ENCODE measurements around the gene SEC31A.
"Not testable (repeated sequence)": the region's sequence is repeated elsewhere in the genome, so short reads cannot be mapped to it uniquely, and the experiment has no call there.

Gene SEC31A

GRCh38 chr4:82918091-82918490 is 27.1 kb upstream of the SEC31A start:
- TF ChIP-seq, protein P1, sequence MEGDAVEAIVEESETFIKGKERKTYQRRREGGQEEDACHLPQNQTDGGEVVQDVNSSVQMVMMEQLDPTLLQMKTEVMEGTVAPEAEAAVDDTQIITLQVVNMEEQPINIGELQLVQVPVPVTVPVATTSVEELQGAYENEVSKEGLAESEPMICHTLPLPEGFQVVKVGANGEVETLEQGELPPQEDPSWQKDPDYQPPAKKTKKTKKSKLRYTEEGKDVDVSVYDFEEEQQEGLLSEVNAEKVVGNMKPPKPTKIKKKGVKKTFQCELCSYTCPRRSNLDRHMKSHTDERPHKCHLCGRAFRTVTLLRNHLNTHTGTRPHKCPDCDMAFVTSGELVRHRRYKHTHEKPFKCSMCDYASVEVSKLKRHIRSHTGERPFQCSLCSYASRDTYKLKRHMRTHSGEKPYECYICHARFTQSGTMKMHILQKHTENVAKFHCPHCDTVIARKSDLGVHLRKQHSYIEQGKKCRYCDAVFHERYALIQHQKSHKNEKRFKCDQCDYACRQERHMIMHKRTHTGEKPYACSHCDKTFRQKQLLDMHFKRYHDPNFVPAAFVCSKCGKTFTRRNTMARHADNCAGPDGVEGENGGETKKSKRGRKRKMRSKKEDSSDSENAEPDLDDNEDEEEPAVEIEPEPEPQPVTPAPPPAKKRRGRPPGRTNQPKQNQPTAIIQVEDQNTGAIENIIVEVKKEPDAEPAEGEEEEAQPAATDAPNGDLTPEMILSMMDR (conservative IDR thresholded peaks at IDR 0.05) = no peak
- no peak for TF ChIP-seq ZFX (IDR thresholded peaks at IDR 0.05)

DNA sequence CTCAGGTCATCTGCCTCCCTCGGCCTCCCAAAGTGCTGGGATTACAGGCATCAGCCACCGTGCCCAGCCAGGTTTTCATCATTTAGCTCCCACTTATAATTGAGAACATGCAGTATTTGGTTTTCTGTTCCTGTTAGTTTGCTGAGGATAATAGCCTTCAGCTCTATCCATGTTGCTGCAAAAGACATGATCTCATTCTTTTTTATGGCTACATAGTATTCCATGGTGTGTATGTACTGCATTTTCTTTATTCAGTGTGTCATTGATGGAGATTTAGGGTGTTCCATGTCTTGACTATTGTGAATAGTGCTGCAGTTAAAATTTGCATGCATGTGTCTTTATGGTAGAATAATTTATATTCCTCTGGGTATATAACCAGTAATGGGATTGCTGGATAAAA is 23.0 kb upstream of the SEC31A start:
- H3K27ac ChIP-seq = not testable (repeated sequence)

More at GRCh38 chr4:82918091-82918490, 27.1 kb upstream of the SEC31A start:
- H3K27ac ChIP-seq = no peak overlapping the region

- TF ChIP-seq, protein P1 (conservative IDR thresholded peaks at IDR 0.05) = no peak
- no peak for TF ChIP-seq ZFX (IDR thresholded peaks at IDR 0.05)
- no peak overlapping the region for H3K27ac ChIP-seq
Observed at GRCh38 chr4:82913305-82913704, 22.4 kb upstream of the SEC31A start.

- TF ChIP-seq ZFX (IDR thresholded peaks at IDR 0.05) = no peak
- TF ChIP-seq, protein P1 (conservative IDR thresholded peaks at IDR 0.05) = no peak
Observed at GRCh38 chr4:82909326-82909725, 18.4 kb upstream of the SEC31A start.

DNA sequence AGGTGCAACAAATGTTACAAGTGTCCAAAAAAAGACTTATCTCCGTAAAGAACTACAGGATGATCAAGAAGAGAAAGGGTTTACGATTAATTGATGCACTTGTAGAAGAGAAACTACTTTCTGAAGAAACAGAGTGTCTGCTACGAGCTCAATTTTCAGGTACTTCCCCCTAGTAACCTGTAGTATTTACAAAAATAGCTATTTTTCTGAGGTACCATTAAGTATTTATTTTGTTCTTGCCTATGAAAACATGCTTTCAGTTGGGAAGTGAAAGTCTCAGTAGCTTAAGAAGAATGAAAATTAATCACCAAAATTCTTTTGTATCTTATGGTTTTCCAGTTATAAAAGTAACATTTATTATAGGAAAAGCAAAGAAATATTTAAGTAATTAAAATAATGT is 15.5 kb upstream of the SEC31A start:
- TF ChIP-seq, protein P1 (conservative IDR thresholded peaks at IDR 0.05) = no peak
- TF ChIP-seq ZFX (IDR thresholded peaks at IDR 0.05) = no peak
- no peak overlapping the region for H3K27ac ChIP-seq

More at GRCh38 chr4:82909326-82909725, 18.4 kb upstream of the SEC31A start:
- H3K27ac ChIP-seq = no peak overlapping the region

DNA sequence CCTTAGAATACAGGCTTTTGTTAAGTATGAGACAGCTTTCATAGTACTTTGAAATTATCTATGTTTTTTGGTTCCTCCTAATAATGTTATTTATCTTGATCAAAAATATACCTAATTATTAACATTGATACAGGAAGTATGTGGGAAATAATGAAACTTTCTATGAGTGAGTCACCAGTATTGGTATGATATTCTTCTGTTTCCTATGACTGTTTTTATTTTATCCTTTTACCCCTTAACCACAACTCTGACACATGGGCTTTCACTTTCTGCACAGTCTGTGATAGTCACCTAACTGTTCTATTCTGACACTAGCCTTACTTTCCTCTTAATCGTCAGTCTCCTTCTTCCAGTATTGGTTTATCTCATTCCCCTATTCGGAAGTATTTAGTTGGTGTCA is 14.3 kb upstream of the SEC31A start:
- TF ChIP-seq, protein P1 (conservative IDR thresholded peaks at IDR 0.05) = no peak
- no peak for TF ChIP-seq ZFX (IDR thresholded peaks at IDR 0.05)
- H3K27ac ChIP-seq = no peak overlapping the region

DNA sequence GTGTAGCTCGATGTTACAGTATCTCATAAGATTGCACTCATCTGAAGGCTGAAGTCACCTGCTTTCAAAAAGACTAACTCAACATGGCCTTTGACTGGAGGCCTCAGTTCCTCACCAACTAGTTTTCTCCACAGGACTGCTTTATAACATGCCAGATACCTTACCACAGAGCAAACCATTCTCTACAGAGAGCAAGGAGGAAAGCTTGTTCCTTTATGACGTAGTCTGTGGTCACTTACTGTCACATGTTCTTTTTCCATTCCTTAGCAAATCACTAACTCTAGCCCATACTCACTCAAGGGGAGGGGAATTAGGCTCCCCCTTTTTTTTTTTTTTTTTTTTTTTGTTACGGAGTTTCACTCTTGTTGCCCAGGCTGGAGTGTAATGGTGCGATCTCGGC is 12.8 kb upstream of the SEC31A start:
- no peak overlapping the region for H3K27ac ChIP-seq
- TF ChIP-seq, protein P1 (conservative IDR thresholded peaks at IDR 0.05) = no peak
- TF ChIP-seq ZFX (IDR thresholded peaks at IDR 0.05) = no peak

GRCh38 chr4:82901183-82901718 is 10.3 kb upstream of the SEC31A start:
- TF ChIP-seq, protein P1 (conservative IDR thresholded peaks at IDR 0.05) = no peak
- TF ChIP-seq ZFX (IDR thresholded peaks at IDR 0.05) = no peak

More at GRCh38 chr4:82901183-82901718, 10.3 kb upstream of the SEC31A start:
- peak overlapping the region; percentile 97 for H3K27ac ChIP-seq

Data from C4-2B (cell line).